GM21619 (cell line): ENCODE data around the gene DCTN5.
"Not testable (repeated sequence)": the region's sequence is repeated elsewhere in the genome, so short reads cannot be mapped to it uniquely, and the experiment has no call there.

Source experiments
- ATAC-seq: cut with Tn5 transposase; IDR thresholded peaks from one replicate; pipeline ENCODE4 v1.9.1; 2021; ENCODE audit not compliant: unreplicated experiment

DCTN5 gene

GRCh38 chr16:23691483-23692189 lies 50.4 kb downstream of the DCTN5 start:
- ATAC-seq = no peak

- no peak for ATAC-seq
Measured at GRCh38 chr16:23692190-23692837, 51.0 kb downstream of the DCTN5 start.

- ATAC-seq = no peak
Measured at GRCh38 chr16:23694265-23694643, 53.0 kb downstream of the DCTN5 start.

DNA sequence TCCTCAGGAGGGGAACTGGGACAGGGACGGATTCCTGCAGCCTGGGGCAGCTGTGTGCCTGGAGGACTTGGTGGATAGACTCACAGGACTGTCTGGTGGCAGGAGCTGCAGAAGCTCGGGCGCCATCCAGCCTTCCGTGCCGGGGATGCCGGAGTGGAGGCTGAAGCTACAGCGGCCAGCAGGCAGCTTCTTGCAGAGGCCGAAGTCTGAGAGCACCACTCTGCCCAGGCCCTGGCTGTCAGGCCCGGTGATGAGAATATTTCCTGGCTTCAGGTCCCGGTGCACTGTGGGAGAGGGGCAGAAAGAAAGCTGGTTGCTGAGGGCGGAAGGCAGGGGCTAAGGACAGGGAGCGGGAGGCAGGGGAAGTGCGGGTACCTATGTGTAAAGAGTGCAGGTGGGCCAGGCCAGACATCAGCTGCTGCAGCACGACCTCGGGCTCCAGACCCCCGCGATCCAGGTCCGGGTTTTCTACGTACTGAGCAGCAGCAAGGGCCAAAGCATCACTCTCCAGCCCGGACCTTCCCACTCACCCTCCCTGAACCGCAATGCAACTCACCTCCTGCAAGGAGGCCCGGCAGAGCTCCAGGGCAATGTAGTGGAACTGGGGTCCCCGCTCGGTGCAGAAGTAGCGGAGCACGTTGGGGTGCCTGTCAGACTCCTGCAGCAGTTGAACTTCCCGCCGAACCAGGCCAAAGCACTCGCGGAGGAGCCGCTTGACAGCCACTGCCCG lies 53.5 kb downstream of the DCTN5 start:
- ATAC-seq = no peak

DNA sequence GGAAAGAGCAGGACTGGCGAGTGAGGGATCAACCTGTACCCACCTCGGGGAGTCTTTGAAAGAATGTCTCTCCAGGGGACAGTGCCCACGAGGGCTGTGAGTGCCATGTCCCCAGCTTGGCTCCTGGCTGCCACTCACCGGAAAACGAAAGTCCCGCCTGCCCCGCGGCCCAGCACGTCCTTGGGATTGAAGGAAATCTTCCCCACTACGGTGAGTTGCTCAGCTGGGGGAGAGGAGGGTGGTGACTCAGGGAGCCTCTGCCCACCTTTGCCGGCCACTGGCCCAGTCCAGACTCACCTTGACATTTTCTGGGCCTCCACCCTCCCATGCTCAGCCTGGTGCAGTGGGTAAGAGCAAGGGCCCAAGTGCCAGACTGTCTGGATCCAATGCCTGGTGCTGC lies 54.5 kb downstream of the DCTN5 start:
- no peak for ATAC-seq

- ATAC-seq = no peak
Measured at GRCh38 chr16:23699100-23699499, 57.8 kb downstream of the DCTN5 start.

DNA sequence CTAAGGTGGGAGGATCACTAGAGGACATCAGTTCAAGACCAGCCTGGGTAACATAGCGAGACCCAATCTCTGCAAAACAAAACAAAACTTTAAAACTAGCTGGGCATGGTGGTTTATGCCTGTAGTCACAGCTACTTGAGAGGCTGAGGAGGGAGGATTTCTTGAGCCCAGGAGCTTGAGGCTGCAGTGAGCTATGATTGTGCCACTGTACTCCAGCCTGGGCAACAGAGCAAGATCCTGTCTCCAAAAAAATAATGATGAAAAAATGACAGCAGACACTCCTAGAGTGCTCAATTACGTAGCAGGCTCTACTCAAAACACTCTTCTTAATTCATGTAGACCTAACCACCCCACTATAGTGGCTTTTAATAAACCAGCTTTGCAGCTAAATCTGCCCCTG lies 58.8 kb downstream of the DCTN5 start:
- ATAC-seq = no peak

DNA sequence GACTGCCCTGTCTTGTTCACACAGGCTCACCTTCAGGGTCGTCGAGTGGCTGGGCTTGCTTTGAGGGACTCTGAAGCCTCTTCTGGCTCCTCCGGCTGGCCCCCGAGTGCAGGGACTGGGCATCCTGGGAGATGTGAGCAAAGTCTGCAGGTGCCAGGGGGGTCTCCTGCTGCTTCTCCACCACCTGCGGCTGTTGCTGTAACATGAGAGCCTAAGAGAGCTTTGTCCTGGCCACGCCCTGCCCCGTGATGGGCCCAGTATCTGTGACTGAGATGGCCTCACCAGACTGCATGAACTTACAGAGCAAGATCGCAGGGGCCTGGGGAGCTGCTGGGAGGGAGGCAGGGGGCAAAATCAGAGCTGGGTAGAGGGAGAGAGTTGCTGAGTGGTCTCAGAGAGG lies 59.2 kb downstream of the DCTN5 start:
- no peak for ATAC-seq

- no peak for ATAC-seq
Measured at GRCh38 chr16:23701045-23701444, 59.8 kb downstream of the DCTN5 start.

DNA sequence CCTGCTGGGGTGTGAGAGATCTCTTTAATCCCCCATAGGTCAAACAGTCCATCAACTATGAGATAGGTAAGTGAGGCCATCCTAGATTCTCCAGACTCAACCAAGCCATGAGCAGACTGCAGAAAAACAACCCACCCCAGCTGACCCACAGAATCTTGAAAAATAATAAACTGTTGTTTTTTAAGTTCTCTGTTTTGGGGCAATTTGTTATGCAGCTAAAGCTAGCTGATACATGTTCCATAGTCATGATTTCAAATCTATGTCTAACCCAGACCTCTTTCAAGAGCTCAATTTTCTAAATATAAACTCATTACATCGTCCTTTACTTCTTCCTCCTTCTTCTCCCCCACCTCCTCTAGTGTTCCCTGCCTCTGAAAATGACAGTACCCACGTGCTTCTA lies 61.7 kb downstream of the DCTN5 start:
- ATAC-seq = no peak

DNA sequence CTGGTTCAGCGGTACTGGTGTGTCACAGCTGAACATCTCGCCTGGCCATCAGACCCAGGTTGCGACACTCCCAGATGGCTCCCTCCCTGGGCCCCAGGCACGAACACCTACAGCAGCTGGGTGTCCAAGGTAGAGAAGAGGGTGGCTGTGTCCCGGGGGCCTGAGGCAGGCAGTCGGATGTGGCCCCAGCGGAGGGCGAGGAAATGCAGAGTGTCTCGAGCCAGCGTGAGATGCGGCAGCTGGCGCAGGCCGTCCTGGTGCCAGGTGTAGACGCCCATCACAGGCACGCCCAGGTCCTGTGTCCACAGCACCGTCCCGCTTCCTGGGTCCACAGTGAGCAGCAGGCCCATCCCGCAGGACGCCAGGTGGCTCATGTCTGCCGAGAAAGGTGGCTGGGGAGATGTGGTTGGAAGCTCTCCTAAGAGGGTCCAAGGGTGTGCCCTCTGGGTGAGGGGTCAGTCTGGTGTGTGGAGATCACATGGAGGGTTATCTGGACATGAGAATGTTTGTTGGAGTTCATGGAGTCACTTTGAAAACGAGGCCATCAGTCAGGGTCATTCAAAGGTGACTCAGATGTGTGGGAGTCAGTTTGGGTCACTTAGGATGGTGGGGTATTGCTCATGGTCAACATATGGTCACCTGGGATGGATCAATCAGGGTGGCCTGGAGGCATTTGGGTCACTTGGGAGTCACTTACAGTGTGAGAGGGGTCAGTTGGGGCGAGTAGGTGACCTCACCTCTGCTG lies 63.7 kb downstream of the DCTN5 start:
- ATAC-seq = no peak

DNA sequence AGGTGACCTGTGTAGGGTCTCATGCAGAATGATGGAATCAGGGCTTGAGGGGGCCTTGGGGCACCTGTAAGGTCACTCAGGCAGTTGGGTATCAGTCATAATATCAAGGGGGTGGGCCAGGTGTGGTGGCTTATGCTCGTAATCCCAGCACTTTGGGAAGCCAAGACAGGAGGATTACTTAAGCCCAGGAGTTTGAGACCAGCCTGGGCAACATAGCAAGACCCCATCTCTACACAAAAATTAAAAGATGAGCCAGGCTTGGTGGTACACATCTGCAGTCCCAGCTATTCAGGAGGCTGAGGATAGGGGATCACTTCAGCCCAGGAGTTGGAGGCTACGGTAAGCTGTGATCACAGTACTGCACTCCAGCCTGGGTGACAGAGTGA lies 64.2 kb downstream of the DCTN5 start:
- ATAC-seq = no peak

DNA sequence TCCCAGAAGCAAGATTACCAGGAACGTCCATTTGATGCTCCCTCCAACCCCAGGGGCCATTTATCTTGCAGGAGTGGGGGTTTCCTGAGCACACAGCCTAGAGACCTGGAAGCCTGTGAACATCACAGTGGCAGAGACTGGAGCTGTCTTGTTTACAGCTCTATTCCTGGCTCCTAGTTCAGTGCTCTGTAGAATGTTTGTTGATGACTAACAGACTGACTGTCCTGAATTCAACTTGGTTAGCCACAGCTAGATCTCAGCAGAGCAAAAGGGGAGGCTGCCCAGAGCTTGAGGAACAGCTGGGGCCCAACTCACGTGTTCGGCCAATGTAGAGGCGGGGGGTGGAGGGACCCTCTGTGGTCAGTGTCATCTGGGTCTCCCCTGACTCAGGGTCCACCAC lies 65.2 kb downstream of the DCTN5 start:
- no peak for ATAC-seq

DNA sequence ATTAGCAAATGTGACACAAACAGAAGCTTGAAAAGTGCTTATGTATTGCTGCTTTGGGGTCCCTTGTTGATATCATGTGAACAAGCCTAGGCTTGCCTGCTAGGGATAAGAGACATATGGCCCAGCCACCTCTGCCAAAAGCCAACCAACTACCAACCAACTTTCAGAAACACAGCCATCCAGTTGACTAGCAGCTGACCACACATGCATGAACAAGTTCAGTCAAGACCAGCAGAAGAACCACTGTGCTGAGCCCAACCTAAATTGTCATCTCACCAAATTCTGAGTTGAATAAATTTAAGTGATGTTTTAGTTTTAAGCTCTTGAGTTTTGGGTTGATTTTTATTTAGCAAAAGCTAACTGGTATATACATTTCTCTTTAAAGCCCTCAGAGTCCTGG lies 68.3 kb downstream of the DCTN5 start:
- no peak for ATAC-seq

DNA sequence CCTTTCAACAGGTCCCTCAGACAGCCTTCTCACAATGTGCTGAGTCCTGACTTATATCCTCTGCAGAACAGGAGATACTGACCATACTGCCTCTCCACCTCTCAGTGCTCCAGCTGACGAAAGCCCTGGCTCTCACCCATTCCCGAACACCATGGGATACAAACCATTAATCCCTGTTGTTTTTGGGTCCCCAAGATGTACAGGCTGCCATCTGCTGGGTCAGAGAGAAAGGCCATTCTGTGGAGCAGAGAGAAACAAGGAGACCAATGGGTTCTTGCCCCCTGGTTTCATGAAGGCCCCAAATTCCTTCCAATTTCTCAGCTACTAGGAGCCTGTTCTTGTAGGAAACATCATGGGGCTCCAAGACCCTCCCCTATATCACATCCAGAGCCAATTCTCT lies 68.7 kb downstream of the DCTN5 start:
- no peak for ATAC-seq

DNA sequence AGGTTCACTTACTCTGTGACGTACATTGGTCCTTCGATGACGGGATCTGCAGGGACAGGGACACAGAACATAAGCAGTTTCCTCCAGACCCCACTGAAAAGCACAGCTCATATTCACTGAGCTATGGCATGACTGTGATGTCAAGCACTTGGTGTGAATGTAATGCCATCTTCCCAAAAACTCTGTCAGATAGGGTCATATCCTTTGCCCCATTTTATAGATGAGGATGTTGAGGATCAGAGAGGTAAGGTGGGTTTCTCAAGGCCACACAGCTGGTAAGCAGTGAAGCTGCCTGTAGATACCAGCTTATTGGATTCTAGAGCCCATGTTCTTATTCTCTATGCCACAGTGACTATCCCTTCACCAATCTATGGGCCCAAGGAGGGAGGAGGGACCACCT lies 69.2 kb downstream of the DCTN5 start:
- ATAC-seq = no peak

DNA sequence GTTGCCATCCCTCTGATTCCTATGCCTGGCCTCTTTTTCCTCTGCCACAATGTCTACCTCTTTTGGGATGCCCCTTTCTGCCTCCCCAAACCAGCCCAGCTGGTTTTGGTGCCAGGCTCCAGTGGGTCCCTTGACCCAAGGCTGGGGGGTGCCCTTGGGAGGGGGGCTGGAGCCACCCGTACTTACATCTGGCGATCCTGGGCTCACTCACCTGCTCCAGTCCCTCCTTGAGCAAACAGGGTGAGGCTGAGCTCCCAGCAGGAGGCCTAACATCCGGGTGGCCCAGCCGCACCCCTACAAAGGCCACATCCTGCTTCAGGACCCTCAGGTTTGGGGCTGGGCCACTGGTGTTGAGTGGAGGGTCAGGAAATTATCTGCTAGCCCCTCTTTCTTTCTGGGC lies 70.5 kb downstream of the DCTN5 start:
- ATAC-seq = no peak

GRCh38 chr16:23712976-23713375 lies 71.7 kb downstream of the DCTN5 start, which contains the start of gene ERN2:
Gene ERN2, minus strand, starts transcription at chr16:23713222. Its CDS starts 35 bp downstream, at chr16:23713187.
- ATAC-seq = no peak

GRCh38 chr16:23716484-23716883 lies 75.2 kb downstream of the DCTN5 start:
- ATAC-seq = no peak

DNA sequence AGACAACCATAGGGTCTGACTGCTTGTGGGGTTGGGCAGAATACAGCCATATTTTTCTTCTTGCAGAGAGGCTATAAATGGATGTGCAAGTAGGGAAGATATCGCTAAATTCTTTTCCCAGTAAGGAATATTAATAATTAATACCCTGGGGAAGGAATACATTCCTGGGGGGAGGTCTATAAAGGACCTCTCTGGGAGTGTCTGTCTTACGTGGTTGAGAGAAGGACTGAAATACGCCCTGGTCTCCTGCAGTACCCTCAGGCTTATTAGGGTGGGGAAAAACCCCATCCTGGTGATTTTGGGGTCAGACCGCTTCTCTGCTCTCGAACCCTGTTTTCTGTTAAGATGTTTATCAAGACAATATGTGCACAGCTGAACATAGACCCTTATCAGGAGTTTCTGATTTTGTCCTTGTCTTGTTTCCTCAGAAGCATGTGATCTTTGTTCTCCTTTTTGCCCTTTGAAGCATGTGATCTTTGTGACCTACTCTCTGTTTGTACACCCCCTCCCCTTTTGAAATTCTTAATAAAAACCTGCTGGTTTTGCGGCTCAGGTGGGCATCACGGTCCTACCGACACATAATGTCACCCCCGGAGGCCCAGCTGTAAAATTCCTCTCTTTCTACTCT lies 81.5 kb downstream of the DCTN5 start:
- not testable (repeated sequence) for ATAC-seq
